Measurements from ENCODE around the gene LYRM4.

- TF ChIP-seq, protein P1, sequence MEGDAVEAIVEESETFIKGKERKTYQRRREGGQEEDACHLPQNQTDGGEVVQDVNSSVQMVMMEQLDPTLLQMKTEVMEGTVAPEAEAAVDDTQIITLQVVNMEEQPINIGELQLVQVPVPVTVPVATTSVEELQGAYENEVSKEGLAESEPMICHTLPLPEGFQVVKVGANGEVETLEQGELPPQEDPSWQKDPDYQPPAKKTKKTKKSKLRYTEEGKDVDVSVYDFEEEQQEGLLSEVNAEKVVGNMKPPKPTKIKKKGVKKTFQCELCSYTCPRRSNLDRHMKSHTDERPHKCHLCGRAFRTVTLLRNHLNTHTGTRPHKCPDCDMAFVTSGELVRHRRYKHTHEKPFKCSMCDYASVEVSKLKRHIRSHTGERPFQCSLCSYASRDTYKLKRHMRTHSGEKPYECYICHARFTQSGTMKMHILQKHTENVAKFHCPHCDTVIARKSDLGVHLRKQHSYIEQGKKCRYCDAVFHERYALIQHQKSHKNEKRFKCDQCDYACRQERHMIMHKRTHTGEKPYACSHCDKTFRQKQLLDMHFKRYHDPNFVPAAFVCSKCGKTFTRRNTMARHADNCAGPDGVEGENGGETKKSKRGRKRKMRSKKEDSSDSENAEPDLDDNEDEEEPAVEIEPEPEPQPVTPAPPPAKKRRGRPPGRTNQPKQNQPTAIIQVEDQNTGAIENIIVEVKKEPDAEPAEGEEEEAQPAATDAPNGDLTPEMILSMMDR (IDR thresholded peaks at IDR 0.05; ENCODE audit: low read length): no peak
- no peak for TF ChIP-seq EZH2 (IDR thresholded peaks at IDR 0.05; ENCODE audit: borderline replicate concordance, low read length)
Observed at GRCh38 chr6:5086294-5086890, 174.4 kb downstream of the LYRM4 start.

Data from OCI-LY1 (cell line).